RCC 7860 (cell line): Measurements from ENCODE around the gene NOC2L.
"Not testable (repeated sequence)": the region's sequence is repeated elsewhere in the genome, so short reads cannot be mapped to it uniquely, and the experiment has no call there.

ENCODE experiments used
- DNase-seq: peaks from one replicate; pipeline ENCODE4 v3.0.0-alpha.2; 2015; ENCODE audit warnings: low spot score
- FAIRE-seq: peaks from 2 replicates; lab custom pipeline; 2012; peaks lifted over from hg19 to GRCh38; lab: Jason Lieb, UNC

NOC2L gene

GRCh38 chr1:963746-964525, 4.9 kb upstream of the NOC2L start:
- DNase-seq (no peak), FAIRE-seq (no peak)

- no peak for FAIRE-seq
- no peak for DNase-seq
Observed at GRCh38 chr1:963301-963651, 4.2 kb upstream of the NOC2L start.

- FAIRE-seq (no peak), DNase-seq (no peak)
Observed at GRCh38 chr1:962381-963300, 3.6 kb upstream of the NOC2L start.

- DNase-seq (no peak), FAIRE-seq (no peak)
Observed at GRCh38 chr1:961132-961669, 2.1 kb upstream of the NOC2L start.

GRCh38 chr1:960363-961131, 1.5 kb upstream of the NOC2L start, which contains the start of gene KLHL17:
Gene KLHL17, plus strand, starts transcription at chr1:960584. Its CDS starts 110 bp downstream, at chr1:960694.
- FAIRE-seq (no peak), DNase-seq (peak; percentile 23)

GRCh38 chr1:959731-960362, 791 bp upstream of the NOC2L start:
- DNase-seq, result no peak
- FAIRE-seq, result no peak

GRCh38 chr1:956636-957035, 2.4 kb downstream of the NOC2L start:
- no peak for DNase-seq
- FAIRE-seq, result no peak

- no peak for FAIRE-seq
Observed at GRCh38 chr1:955474-955873, 3.6 kb downstream of the NOC2L start.

GRCh38 chr1:954927-955326, 4.1 kb downstream of the NOC2L start:
- FAIRE-seq (no peak), DNase-seq (no peak)

More at GRCh38 chr1:955474-955873, 3.6 kb downstream of the NOC2L start:
- no peak for DNase-seq

- no peak for DNase-seq
- FAIRE-seq, result no peak
Observed at GRCh38 chr1:953524-954320, 5.3 kb downstream of the NOC2L start.

- FAIRE-seq, result no peak
- DNase-seq, result no peak
Observed at GRCh38 chr1:952603-953002, 6.5 kb downstream of the NOC2L start.

GRCh38 chr1:952201-952600, 6.9 kb downstream of the NOC2L start:
- DNase-seq (no peak), FAIRE-seq (no peak)

GRCh38 chr1:951364-951763, 7.7 kb downstream of the NOC2L start:
- FAIRE-seq (no peak), DNase-seq (no peak)

GRCh38 chr1:950881-951280, 8.2 kb downstream of the NOC2L start:
- FAIRE-seq, result no peak

GRCh38 chr1:950268-950667, 8.8 kb downstream of the NOC2L start:
- FAIRE-seq (no peak), DNase-seq (no peak)

More at GRCh38 chr1:950881-951280, 8.2 kb downstream of the NOC2L start:
- DNase-seq, result no peak

GRCh38 chr1:947958-948357, 11.1 kb downstream of the NOC2L start:
- no peak for FAIRE-seq
- no peak for DNase-seq

GRCh38 chr1:946811-947210, 12.2 kb downstream of the NOC2L start:
- DNase-seq, FAIRE-seq: not testable (repeated sequence)

- DNase-seq (no peak), FAIRE-seq (no peak)
Observed at GRCh38 chr1:945688-946556, 13.1 kb downstream of the NOC2L start.
